Parathyroid adenoma (tissue), 2 donors: ENCODE measurements around the gene JPH3.

ENCODE experiments used
- H2AFZ ChIP-seq: fragments of 300-600 bp; sonication (generic); one replicate; pipeline ENCODE4 v1.7.0; 2017; ENCODE audit warnings: antibody characterized with exemption, mild to moderate bottlenecking
- H3K27ac ChIP-seq: fragments of 300-600 bp; sonication (generic); one replicate; pipeline ENCODE4 v1.7.0; 2017
- H3K27me3 ChIP-seq: fragments of 300-600 bp; sonication (generic); one replicate; pipeline ENCODE4 v1.7.0; 2017; ENCODE audit warnings: low read length; ENCODE audit not compliant: control insufficient read depth, insufficient read depth
- H3K36me3 ChIP-seq: fragments of 300-600 bp; sonication (generic); one replicate; pipeline ENCODE4 v1.7.0; 2017; ENCODE audit warnings: low read length; ENCODE audit not compliant: control insufficient read depth, insufficient read depth
- H3K4me1 ChIP-seq: fragments of 300-600 bp; sonication (generic); one replicate; pipeline ENCODE4 v1.7.0; 2017; ENCODE audit warnings: control low read depth
- H3K4me2 ChIP-seq: fragments of 300-600 bp; sonication (generic); one replicate; pipeline ENCODE4 v1.7.0; 2017; ENCODE audit warnings: low read length
- H3K4me3 ChIP-seq: fragments of 300-600 bp; sonication (generic); one replicate; pipeline ENCODE4 v1.7.0; 2017; ENCODE audit warnings: low read depth, low read length
- H3K79me2 ChIP-seq: fragments of 300-600 bp; sonication (generic); one replicate; pipeline ENCODE4 v1.7.0; 2017; ENCODE audit warnings: control low read depth
- H3K9ac ChIP-seq: fragments of 300-600 bp; sonication (generic); one replicate; pipeline ENCODE4 v1.7.0; 2017; ENCODE audit warnings: mild to moderate bottlenecking
- H3K9me3 ChIP-seq: fragments of 300-600 bp; sonication (generic); one replicate; pipeline ENCODE4 v1.7.0; 2017; ENCODE audit warnings: low read length; ENCODE audit not compliant: control insufficient read depth
- CTCF ChIP-seq: fragments of 300-600 bp; sonication (generic); IDR thresholded peaks from one replicate; pipeline ENCODE4 v1.7.0; 2017; ENCODE audit warnings: antibody characterized with exemption, mild to moderate bottlenecking
- donor health status: primary hyperparathyroidism.

Gene JPH3

GRCh38 chr16:87626401-87626800, 24.1 kb downstream of the JPH3 start:
- no peaks in the 10 kb centered on the region for H3K9me3 ChIP-seq
- H3K4me1 ChIP-seq, result no peaks in the 10 kb centered on the region
- H3K4me2 ChIP-seq, result no peak overlapping the region
- H3K36me3 ChIP-seq, result no peaks in the 10 kb centered on the region
- no peak for TF ChIP-seq CTCF
- H3K27me3 ChIP-seq, result no peaks in the 10 kb centered on the region
- H3K27ac ChIP-seq, result no peak overlapping the region
- H3K9ac ChIP-seq, result no peak overlapping the region
- no peak overlapping the region for H3K4me3 ChIP-seq
- H3K79me2 ChIP-seq, result no peaks in the 10 kb centered on the region
- H2AFZ ChIP-seq, result no peak overlapping the region

GRCh38 chr16:87626905-87627304, 24.6 kb downstream of the JPH3 start:
- Histone ChIP-seq H2AFZ (no peak overlapping the region), H3K4me3 (no peak overlapping the region), H3K36me3 (no peaks in the 10 kb centered on the region), H3K27ac (no peak overlapping the region), H3K9ac (no peak overlapping the region), H3K4me1 (no peaks in the 10 kb centered on the region), H3K27me3 (no peaks in the 10 kb centered on the region), H3K4me2 (no peak overlapping the region), H3K79me2 (no peaks in the 10 kb centered on the region), H3K9me3 (no peaks in the 10 kb centered on the region)
- no peak for TF ChIP-seq CTCF

GRCh38 chr16:87627542-87628245, 25.4 kb downstream of the JPH3 start:
- no peaks in the 10 kb centered on the region for H3K9me3 ChIP-seq
- no peak overlapping the region for H2AFZ ChIP-seq
- TF ChIP-seq CTCF, result no peak
- no peaks in the 10 kb centered on the region for H3K4me1 ChIP-seq
- no peak overlapping the region for H3K9ac ChIP-seq
- H3K79me2 ChIP-seq, result no peaks in the 10 kb centered on the region
- no peak overlapping the region for H3K4me2 ChIP-seq
- H3K36me3 ChIP-seq, result no peaks in the 10 kb centered on the region
- H3K27me3 ChIP-seq, result no peaks in the 10 kb centered on the region
- no peak overlapping the region for H3K4me3 ChIP-seq
- H3K27ac ChIP-seq, result no peak overlapping the region

- H3K9me3 ChIP-seq, result no peaks in the 10 kb centered on the region
- no peaks in the 10 kb centered on the region for H3K36me3 ChIP-seq
- no peak for TF ChIP-seq CTCF
- no peak overlapping the region for H2AFZ ChIP-seq
- H3K27me3 ChIP-seq, result no peaks in the 10 kb centered on the region
- H3K4me3 ChIP-seq, result no peak overlapping the region
- H3K27ac ChIP-seq, result no peak overlapping the region
- H3K9ac ChIP-seq, result no peak overlapping the region
- H3K79me2 ChIP-seq, result no peaks in the 10 kb centered on the region
- no peak overlapping the region for H3K4me2 ChIP-seq
- H3K4me1 ChIP-seq, result no peaks in the 10 kb centered on the region
Measured at GRCh38 chr16:87628246-87628923, 26.1 kb downstream of the JPH3 start.

- H3K4me1 ChIP-seq, result no peaks in the 10 kb centered on the region
- H3K4me2 ChIP-seq, result no peak overlapping the region
- no peak for TF ChIP-seq CTCF
- no peaks in the 10 kb centered on the region for H3K79me2 ChIP-seq
- H3K4me3 ChIP-seq, result no peak overlapping the region
- H2AFZ ChIP-seq, result no peak overlapping the region
- H3K36me3 ChIP-seq, result no peaks in the 10 kb centered on the region
- no peaks in the 10 kb centered on the region for H3K9me3 ChIP-seq
- H3K9ac ChIP-seq, result no peak overlapping the region
- H3K27me3 ChIP-seq, result no peaks in the 10 kb centered on the region
- H3K27ac ChIP-seq, result no peak overlapping the region
Measured at GRCh38 chr16:87628940-87629339, 26.6 kb downstream of the JPH3 start.
